ENCODE measurements around the gene ERAS. TPM values are rescaled to one million over a fixed set of nuclear protein-coding genes. Genes with fewer than 3 reads are reported as not detected.

ERAS gene
- total RNA-seq, 1 donor from 2014 or later: 0.22 TPM

DNA sequence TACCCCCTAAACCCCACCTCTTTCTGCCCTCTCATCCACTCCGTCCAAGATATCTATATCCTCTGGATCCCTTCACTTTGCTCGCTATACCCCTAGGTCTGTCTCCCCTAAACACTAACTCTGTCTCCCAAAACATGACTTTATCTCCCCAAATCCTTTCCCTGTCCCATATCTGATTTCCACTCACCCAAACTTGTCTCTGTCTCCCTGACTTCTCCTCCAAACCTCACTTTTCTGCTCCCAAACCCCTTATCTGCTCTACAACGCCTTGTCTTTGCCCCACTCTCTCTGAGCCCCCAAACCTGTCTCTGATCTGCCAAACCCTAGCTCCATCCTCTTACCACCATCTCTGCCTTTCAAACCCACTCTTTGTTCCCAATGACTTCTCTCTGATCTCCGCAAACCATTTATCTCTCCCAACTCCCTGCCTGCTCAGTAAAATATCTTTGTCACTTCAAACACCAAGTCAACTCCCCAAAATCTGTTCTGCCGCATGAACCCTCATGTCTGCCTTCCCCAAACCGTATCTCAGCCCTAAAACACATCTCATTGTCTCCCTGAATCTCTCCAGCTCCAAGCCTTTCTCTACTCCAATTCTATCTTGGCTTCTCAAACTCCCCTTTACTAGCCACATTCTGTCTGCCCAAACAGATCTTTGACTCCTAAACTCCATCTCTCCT is 39.3 kb upstream of the ERAS start:
- Mint-ChIP-seq H3K27me3 (ENCODE audit: low read depth) (peaks cover 19% of the 10 kb centered on the region), H3K9me3 (ENCODE audit: low read depth) (peaks cover 8% of the 10 kb centered on the region), H3K36me3 (ENCODE audit: low read depth) (no peaks in the 10 kb centered on the region), H3K4me1 (ENCODE audit: low read depth) (no peaks in the 10 kb centered on the region), H3K4me3 (ENCODE audit: unreplicated experiment) (no peak overlapping the region), H3K27ac (ENCODE audit: unreplicated experiment) (no peak overlapping the region)
- TF ChIP-seq CTCF (IDR thresholded peaks at IDR 0.05): no peak
- no peak for DNase-seq (ENCODE audit: low spot score)

GRCh38 chrX:48787505-48788443 is 38.5 kb upstream of the ERAS start:
- Mint-ChIP-seq H3K9me3 (ENCODE audit: low read depth) (peaks cover 6% of the 10 kb centered on the region), H3K4me3 (ENCODE audit: unreplicated experiment) (no peak overlapping the region), H3K27me3 (ENCODE audit: low read depth) (peaks cover 19% of the 10 kb centered on the region), H3K36me3 (ENCODE audit: low read depth) (no peaks in the 10 kb centered on the region), H3K27ac (ENCODE audit: unreplicated experiment) (no peak overlapping the region), H3K4me1 (ENCODE audit: low read depth) (no peaks in the 10 kb centered on the region)
- TF ChIP-seq CTCF (IDR thresholded peaks at IDR 0.05): no peak
- DNase-seq (ENCODE audit: low spot score): no peak

GRCh38 chrX:48789366-48790220 is 36.7 kb upstream of the ERAS start:
- Mint-ChIP-seq H3K27me3 (ENCODE audit: low read depth) (peaks cover 19% of the 10 kb centered on the region), H3K4me1 (ENCODE audit: low read depth) (peaks cover under 1% of the 10 kb centered on the region), H3K27ac (ENCODE audit: unreplicated experiment) (no peak overlapping the region), H3K9me3 (ENCODE audit: low read depth) (peaks cover 6% of the 10 kb centered on the region), H3K36me3 (ENCODE audit: low read depth) (peaks cover 1% of the 10 kb centered on the region), H3K4me3 (ENCODE audit: unreplicated experiment) (no peak overlapping the region)
- TF ChIP-seq CTCF (IDR thresholded peaks at IDR 0.05): no peak
- DNase-seq (ENCODE audit: low spot score): no peak

DNA sequence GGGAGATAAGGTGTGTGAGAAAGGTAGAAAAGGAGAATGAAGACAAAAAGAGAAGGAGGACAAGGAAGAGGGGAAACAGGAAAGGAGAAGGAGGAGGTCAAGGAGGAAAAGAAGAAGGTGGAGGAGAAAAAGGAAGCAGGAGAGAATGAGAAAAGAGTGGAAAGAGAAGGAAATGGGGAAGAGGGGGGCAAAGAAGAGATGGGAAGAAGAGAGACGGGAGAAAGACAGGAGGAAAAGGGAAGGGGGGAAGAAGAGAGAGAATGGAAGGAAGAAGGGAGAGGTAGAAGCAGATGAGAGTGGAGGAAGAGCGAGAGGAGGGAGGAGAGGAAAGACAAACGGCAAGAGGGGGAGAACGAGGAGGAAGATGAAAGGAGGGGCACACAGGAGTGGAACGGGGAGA is 35.8 kb upstream of the ERAS start:
- Mint-ChIP-seq H3K4me3 (ENCODE audit: unreplicated experiment) (no peak overlapping the region), H3K9me3 (ENCODE audit: low read depth) (peaks cover 6% of the 10 kb centered on the region), H3K4me1 (ENCODE audit: low read depth) (peaks cover 9% of the 10 kb centered on the region), H3K36me3 (ENCODE audit: low read depth) (peaks cover 1% of the 10 kb centered on the region), H3K27me3 (ENCODE audit: low read depth) (peaks cover 17% of the 10 kb centered on the region), H3K27ac (ENCODE audit: unreplicated experiment) (no peak overlapping the region)
- no peak for TF ChIP-seq CTCF (IDR thresholded peaks at IDR 0.05)
- no peak for DNase-seq (ENCODE audit: low spot score)

Data from chondrocyte (in vitro differentiated cells).